ENCODE data around the gene CRYAA. TPM values are rescaled to one million over a fixed set of nuclear protein-coding genes. Genes with fewer than 3 reads are reported as not detected.

The CRYAA gene
- total RNA-seq, 2 experiments from 2014 or later, result not detected

- ChIA-PET CTCF (no interaction called here), POLR2A (no interaction called here)
- H3K4me3 Mint-ChIP-seq, result no peak overlapping the region
- H3K27ac Mint-ChIP-seq, result no peak overlapping the region
- H3K4me1 Mint-ChIP-seq, result peaks cover 9% of the 10 kb centered on the region
- peaks cover 16% of the 10 kb centered on the region for H3K27me3 Mint-ChIP-seq
- H3K9me3 Mint-ChIP-seq, result peaks cover 30% of the 10 kb centered on the region
- peaks cover 7% of the 10 kb centered on the region for H3K36me3 Mint-ChIP-seq (ENCODE audit: low read depth)
- DNase-seq, result no peak
Observed at GRCh38 chr21:43198376-43198775, 29.6 kb downstream of the CRYAA start.

- CTCF ChIA-PET, result interaction anchor here (1.0 to 1.1 kb wide), 2 partner anchors 9 to 82 kb away, joined by 3 to 4 read pairs; no protein-coding TSS in a partner anchor
- no peak for DNase-seq
- Mint-ChIP-seq H3K27me3 (peaks cover 16% of the 10 kb centered on the region), H3K4me3 (no peak overlapping the region), H3K36me3 (ENCODE audit: low read depth) (peaks cover 7% of the 10 kb centered on the region), H3K4me1 (peaks cover 9% of the 10 kb centered on the region), H3K27ac (no peak overlapping the region), H3K9me3 (peaks cover 30% of the 10 kb centered on the region)
- POLR2A ChIA-PET, result no interaction called here
Observed at GRCh38 chr21:43201491-43201890, 32.7 kb downstream of the CRYAA start.

- H3K4me3 Mint-ChIP-seq, result no peak overlapping the region
- H3K27me3 Mint-ChIP-seq, result peaks cover 8% of the 10 kb centered on the region
- H3K9me3 Mint-ChIP-seq, result peaks cover 24% of the 10 kb centered on the region
- ChIA-PET CTCF (no interaction called here), POLR2A (no interaction called here)
- no peak for DNase-seq
- no peak overlapping the region for H3K27ac Mint-ChIP-seq
- no peaks in the 10 kb centered on the region for H3K4me1 Mint-ChIP-seq
- peaks cover 3% of the 10 kb centered on the region for H3K36me3 Mint-ChIP-seq (ENCODE audit: low read depth)
Observed at GRCh38 chr21:43203591-43203990, 34.8 kb downstream of the CRYAA start.

GRCh38 chr21:43204638-43205037, 35.8 kb downstream of the CRYAA start:
- ChIA-PET POLR2A (no interaction called here), CTCF (no interaction called here)
- H3K36me3 Mint-ChIP-seq (ENCODE audit: low read depth), result peaks cover 3% of the 10 kb centered on the region
- H3K4me1 Mint-ChIP-seq, result no peaks in the 10 kb centered on the region
- H3K27ac Mint-ChIP-seq, result no peak overlapping the region
- DNase-seq, result no peak
- H3K27me3 Mint-ChIP-seq, result peaks cover 4% of the 10 kb centered on the region
- peaks cover 19% of the 10 kb centered on the region for H3K9me3 Mint-ChIP-seq
- no peak overlapping the region for H3K4me3 Mint-ChIP-seq

- Mint-ChIP-seq H3K9me3 (peaks cover 7% of the 10 kb centered on the region), H3K4me3 (no peak overlapping the region), H3K4me1 (no peaks in the 10 kb centered on the region), H3K36me3 (ENCODE audit: low read depth) (peaks cover 3% of the 10 kb centered on the region), H3K27me3 (no peaks in the 10 kb centered on the region), H3K27ac (no peak overlapping the region)
- DNase-seq, result no peak
- ChIA-PET CTCF (no interaction called here), POLR2A (no interaction called here)
Observed at GRCh38 chr21:43206231-43207042, 37.6 kb downstream of the CRYAA start.

- Mint-ChIP-seq H3K36me3 (ENCODE audit: low read depth) (no peaks in the 10 kb centered on the region), H3K4me1 (no peaks in the 10 kb centered on the region), H3K27ac (no peak overlapping the region), H3K27me3 (no peaks in the 10 kb centered on the region), H3K9me3 (peaks cover 4% of the 10 kb centered on the region), H3K4me3 (no peak overlapping the region)
- CTCF ChIA-PET, result interaction anchor here (0.6 to 0.9 kb wide), 2 partner anchors 10 to 14 kb away, joined by 3 read pairs; no protein-coding TSS in a partner anchor
- DNase-seq, result no peak
- POLR2A ChIA-PET, result no interaction called here
Observed at GRCh38 chr21:43207043-43207315, 38.2 kb downstream of the CRYAA start.

- POLR2A ChIA-PET, result no interaction called here
- Mint-ChIP-seq H3K36me3 (ENCODE audit: low read depth) (no peaks in the 10 kb centered on the region), H3K9me3 (peaks cover 2% of the 10 kb centered on the region), H3K27me3 (no peaks in the 10 kb centered on the region), H3K4me1 (no peaks in the 10 kb centered on the region), H3K4me3 (no peak overlapping the region), H3K27ac (no peak overlapping the region)
- CTCF ChIA-PET, result interaction anchor here (0.6 to 0.9 kb wide), 2 partner anchors 11 to 15 kb away, joined by 3 read pairs; no protein-coding TSS in a partner anchor
- no peak for DNase-seq
Observed at GRCh38 chr21:43207868-43208267, 39.1 kb downstream of the CRYAA start.

- CTCF ChIA-PET, result no interaction called here
- DNase-seq, result no peak
- no peaks in the 10 kb centered on the region for H3K27me3 Mint-ChIP-seq
- H3K4me3 Mint-ChIP-seq, result no peak overlapping the region
- no peaks in the 10 kb centered on the region for H3K4me1 Mint-ChIP-seq
- H3K9me3 Mint-ChIP-seq, result no peaks in the 10 kb centered on the region
- POLR2A ChIA-PET, result no interaction called here
- H3K27ac Mint-ChIP-seq, result no peak overlapping the region
- H3K36me3 Mint-ChIP-seq (ENCODE audit: low read depth), result no peaks in the 10 kb centered on the region
Observed at GRCh38 chr21:43208561-43209332, 39.9 kb downstream of the CRYAA start.

- H3K27me3 Mint-ChIP-seq, result no peaks in the 10 kb centered on the region
- no peak overlapping the region for H3K27ac Mint-ChIP-seq
- H3K36me3 Mint-ChIP-seq (ENCODE audit: low read depth), result no peaks in the 10 kb centered on the region
- DNase-seq, result no peak
- ChIA-PET POLR2A (no interaction called here), CTCF (no interaction called here)
- H3K9me3 Mint-ChIP-seq, result no peaks in the 10 kb centered on the region
- no peaks in the 10 kb centered on the region for H3K4me1 Mint-ChIP-seq
- H3K4me3 Mint-ChIP-seq, result no peak overlapping the region
Observed at GRCh38 chr21:43209575-43210453, 41.0 kb downstream of the CRYAA start.

- no peaks in the 10 kb centered on the region for H3K4me1 Mint-ChIP-seq
- H3K4me3 Mint-ChIP-seq, result no peak overlapping the region
- H3K36me3 Mint-ChIP-seq (ENCODE audit: low read depth), result no peaks in the 10 kb centered on the region
- H3K27ac Mint-ChIP-seq, result no peak overlapping the region
- no peaks in the 10 kb centered on the region for H3K27me3 Mint-ChIP-seq
- ChIA-PET CTCF (no interaction called here), POLR2A (no interaction called here)
- DNase-seq, result no peak
- H3K9me3 Mint-ChIP-seq, result no peaks in the 10 kb centered on the region
Observed at GRCh38 chr21:43210454-43211071, 41.8 kb downstream of the CRYAA start.

- Mint-ChIP-seq H3K27me3 (no peaks in the 10 kb centered on the region), H3K4me3 (no peak overlapping the region), H3K27ac (no peak overlapping the region), H3K4me1 (no peaks in the 10 kb centered on the region), H3K36me3 (ENCODE audit: low read depth) (no peaks in the 10 kb centered on the region), H3K9me3 (no peaks in the 10 kb centered on the region)
- no peak for DNase-seq
- ChIA-PET POLR2A (no interaction called here), CTCF (no interaction called here)
Observed at GRCh38 chr21:43211072-43211759, 42.4 kb downstream of the CRYAA start.

GRCh38 chr21:43211760-43212115, 42.9 kb downstream of the CRYAA start:
- Mint-ChIP-seq H3K4me3 (no peak overlapping the region), H3K9me3 (no peaks in the 10 kb centered on the region), H3K27me3 (no peaks in the 10 kb centered on the region), H3K27ac (no peak overlapping the region), H3K4me1 (no peaks in the 10 kb centered on the region), H3K36me3 (ENCODE audit: low read depth) (no peaks in the 10 kb centered on the region)
- ChIA-PET CTCF (no interaction called here), POLR2A (no interaction called here)
- no peak for DNase-seq
